MM.1S (cell line): Measurements from ENCODE around the gene CAMK2A.

Experiments used
- CTCF ChIP-seq: fragments of 300-600 bp; sonication (generic); IDR thresholded peaks from 2 replicates; pipeline ENCODE4 v1.5.1; 2016; ENCODE audit warnings: antibody characterized with exemption, low read length, mixed read lengths
- EZH2 ChIP-seq: fragments of 300-600 bp; sonication (generic); optimal IDR thresholded peaks from 2 replicates; pipeline ENCODE3; 2017; ENCODE audit warnings: low read depth, mild to moderate bottlenecking, antibody characterized with exemption, low read length, mixed read lengths

GRCh38 chr5:150262502-150262901 lies 27.1 kb downstream of the CAMK2A start:
- TF ChIP-seq CTCF (no peak), EZH2 (no peak)
